Esophagus squamous epithelium (tissue), 4 donors: ENCODE measurements around the gene MGST3.

Source experiments
- POLR2A ChIP-seq, 4 donors: fragments of 450-650 bp; IDR thresholded peaks; one replicate each; pipeline ENCODE4 v1.6.1; 2017; ENCODE audit warnings: antibody characterized with exemption in 4 of 4, mild to moderate bottlenecking in 4 of 4, moderate library complexity in 3 of 4
- TF ChIP-seq, protein P1 (sequence below), 6 experiments: fragments of 450-650 bp in 4 of 6; fragments of 200-600 bp in 2 of 6; sonication (generic) in 2 of 6; IDR thresholded peaks; one replicate each; pipeline ENCODE4 v1.5.1; 2016 to 2019; ENCODE audit warnings: antibody characterized with exemption in 6 of 6, mild to moderate bottlenecking in 4 of 6, moderate library complexity in 4 of 6

DNA sequence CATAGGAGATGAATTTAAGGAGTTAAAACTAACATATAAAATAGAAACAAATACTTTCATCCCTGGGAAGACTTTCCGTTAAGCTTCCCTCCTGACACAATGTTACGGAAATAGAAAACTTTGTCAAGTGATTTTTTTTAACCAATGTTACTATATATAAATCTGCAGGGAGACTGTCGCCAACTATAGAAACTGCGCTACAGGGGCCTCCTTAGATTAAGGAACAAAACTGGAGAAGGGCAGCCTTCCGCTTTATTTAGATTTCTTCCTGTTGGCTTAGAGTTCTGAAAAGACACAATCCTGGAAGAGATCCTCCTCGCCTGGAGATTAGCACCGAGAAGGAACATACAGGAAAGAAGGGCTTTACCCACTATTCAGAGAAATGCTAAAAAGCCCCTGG lies 1.5 kb downstream of the MGST3 start:
- TF ChIP-seq, protein P1, sequence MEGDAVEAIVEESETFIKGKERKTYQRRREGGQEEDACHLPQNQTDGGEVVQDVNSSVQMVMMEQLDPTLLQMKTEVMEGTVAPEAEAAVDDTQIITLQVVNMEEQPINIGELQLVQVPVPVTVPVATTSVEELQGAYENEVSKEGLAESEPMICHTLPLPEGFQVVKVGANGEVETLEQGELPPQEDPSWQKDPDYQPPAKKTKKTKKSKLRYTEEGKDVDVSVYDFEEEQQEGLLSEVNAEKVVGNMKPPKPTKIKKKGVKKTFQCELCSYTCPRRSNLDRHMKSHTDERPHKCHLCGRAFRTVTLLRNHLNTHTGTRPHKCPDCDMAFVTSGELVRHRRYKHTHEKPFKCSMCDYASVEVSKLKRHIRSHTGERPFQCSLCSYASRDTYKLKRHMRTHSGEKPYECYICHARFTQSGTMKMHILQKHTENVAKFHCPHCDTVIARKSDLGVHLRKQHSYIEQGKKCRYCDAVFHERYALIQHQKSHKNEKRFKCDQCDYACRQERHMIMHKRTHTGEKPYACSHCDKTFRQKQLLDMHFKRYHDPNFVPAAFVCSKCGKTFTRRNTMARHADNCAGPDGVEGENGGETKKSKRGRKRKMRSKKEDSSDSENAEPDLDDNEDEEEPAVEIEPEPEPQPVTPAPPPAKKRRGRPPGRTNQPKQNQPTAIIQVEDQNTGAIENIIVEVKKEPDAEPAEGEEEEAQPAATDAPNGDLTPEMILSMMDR (IDR thresholded peaks at IDR 0.05) = no peak
- no peak for TF ChIP-seq POLR2A (IDR thresholded peaks at IDR 0.05)
